Activated CD4-positive, alpha-beta T cell treated with anti-CD3 and anti-CD28 coated beads, Interleukin-2, amount 10 ng/mL, durations not matched to agents 24 days and 14 days (primary cell): ENCODE measurements around the gene PER2. TPM values are rescaled to one million over a fixed set of nuclear protein-coding genes. Genes with fewer than 3 reads are reported as not detected.

Experiments
- DNase-seq: peaks from one replicate; pipeline ENCODE4 v3.0.0; 2022
- H3K27ac Mint-ChIP-seq: one replicate; pipeline ENCODE4 v1.8.0; 2022; ENCODE audit warnings: mild to moderate bottlenecking, mixed read lengths
- H3K27me3 Mint-ChIP-seq: one replicate; pipeline ENCODE4 v1.8.0; 2022; ENCODE audit warnings: mixed read lengths
- H3K36me3 Mint-ChIP-seq: one replicate; pipeline ENCODE4 v1.8.0; 2022; ENCODE audit warnings: low read depth, mild to moderate bottlenecking, mixed read lengths
- H3K4me1 Mint-ChIP-seq: one replicate; pipeline ENCODE4 v1.8.0; 2021; ENCODE audit warnings: mixed read lengths
- H3K4me3 Mint-ChIP-seq: one replicate; pipeline ENCODE4 v1.8.0; 2022; ENCODE audit warnings: mild to moderate bottlenecking, moderate library complexity, mixed read lengths
- H3K9me3 Mint-ChIP-seq: one replicate; pipeline ENCODE4 v1.8.0; 2021; ENCODE audit warnings: mixed read lengths
- intact Hi-C: fragments of 100-400 bp; cut with micrococcal nuclease; formaldehyde crosslinking; loops from one replicate; pipeline ENCODE4 v1.15.1; 2023
- total RNA-seq: library from RNA; stranded (reverse); gene quantifications from 2 replicates; pipeline ENCODE4 v1.2.3, GENCODE V29; 2022

The PER2 gene
- total RNA-seq, 1 donor from 2014 or later = 18.3 TPM

DNA sequence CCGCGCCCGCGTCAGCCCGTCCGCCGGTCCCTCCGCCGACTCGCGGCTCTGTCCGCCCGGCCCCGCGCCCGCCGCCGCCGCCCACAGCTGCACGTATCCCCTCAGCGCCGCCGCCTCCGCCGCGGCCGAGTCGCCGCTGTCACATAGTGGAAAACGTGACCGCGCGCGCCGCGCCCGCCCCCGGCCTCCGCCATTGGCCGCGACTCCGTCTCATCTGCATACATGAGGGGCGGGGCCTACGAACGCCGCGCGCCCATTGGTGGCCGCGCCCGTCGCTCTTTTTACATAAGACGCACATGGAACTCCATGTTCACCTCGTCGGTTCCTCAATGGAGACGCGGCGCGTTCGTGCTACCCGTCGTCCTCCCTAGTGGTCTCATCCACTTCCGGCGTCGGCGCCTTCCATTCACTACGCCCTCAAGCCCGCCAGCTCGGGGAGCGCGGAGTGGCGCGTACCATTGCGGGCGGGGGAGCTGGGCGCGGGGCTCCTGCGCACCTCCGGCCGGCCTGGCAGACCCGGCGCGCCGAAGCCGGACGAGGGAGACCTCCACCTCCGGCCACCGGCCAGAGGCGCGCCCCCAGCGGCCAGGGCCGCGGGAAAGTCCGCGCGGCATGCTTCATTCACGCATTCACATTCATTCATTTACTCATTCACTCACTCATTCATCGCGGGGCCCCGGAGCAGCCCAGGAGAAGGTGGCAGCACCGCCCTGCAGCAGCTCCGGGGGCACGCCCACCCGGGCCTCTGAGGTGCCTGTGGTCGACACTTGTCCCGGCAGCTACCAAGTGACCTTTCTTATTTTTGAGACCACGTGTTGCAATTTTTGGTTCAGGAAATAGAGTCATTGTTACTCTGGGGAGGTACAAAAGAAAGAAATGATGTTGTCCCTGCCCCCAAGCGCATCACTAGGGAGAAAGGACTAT lies 502 bp upstream of the PER2 start:
- peak overlapping the region; percentile 93 for H3K4me3 Mint-ChIP-seq
- no peaks in the 10 kb centered on the region for H3K27me3 Mint-ChIP-seq
- peak; percentile 99 for DNase-seq
- peak overlapping the region; percentile 99 for H3K27ac Mint-ChIP-seq
- no peaks in the 10 kb centered on the region for H3K9me3 Mint-ChIP-seq
- H3K4me1 Mint-ChIP-seq = peaks cover 25% of the 10 kb centered on the region
- intact Hi-C loops = loop anchor here (1.0 to 5.0 kb wide), 5 partner anchors 31 to 587 kb away; partner anchors contain the start of genes ASB1, ILKAP and TRAF3IP1
- peaks cover 4% of the 10 kb centered on the region for H3K36me3 Mint-ChIP-seq

DNA sequence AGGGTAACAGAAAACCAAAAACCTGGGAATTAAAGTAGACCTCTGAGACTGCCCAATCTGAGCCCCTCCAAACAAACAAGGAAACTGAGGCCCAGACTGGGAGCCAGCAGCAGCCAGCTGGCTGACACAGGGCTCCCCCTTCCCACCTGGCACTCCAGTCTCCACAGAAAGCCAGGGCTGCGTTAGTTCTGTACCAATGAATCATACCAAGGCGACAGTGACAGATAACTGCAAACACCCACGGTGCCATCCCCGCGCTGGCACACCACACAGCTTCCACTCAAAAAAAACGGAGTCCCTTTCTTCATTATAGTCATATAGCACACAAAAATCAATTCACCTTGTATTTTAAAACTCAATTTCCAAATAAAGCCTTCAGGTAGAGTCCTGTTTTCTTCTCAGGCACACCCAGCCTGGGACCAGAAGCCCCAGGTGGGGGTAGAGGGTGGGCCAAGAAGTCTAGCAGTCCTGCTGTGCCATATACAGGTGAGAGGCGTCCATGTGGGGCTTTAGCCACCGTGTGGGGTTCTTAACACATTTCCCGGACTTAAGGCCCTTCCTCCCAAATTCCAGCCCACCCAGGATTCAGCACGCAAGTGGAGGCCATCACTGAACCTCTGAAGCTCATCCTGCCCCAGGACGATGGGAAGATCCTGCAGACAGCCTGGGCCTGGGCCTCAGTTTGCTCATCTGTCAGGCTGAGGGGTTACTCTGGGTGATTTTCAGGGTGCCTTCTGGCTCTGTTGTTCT lies 1.2 kb downstream of the PER2 start:
- H3K4me3 Mint-ChIP-seq = peak overlapping the region; percentile 85
- H3K36me3 Mint-ChIP-seq = peaks cover 4% of the 10 kb centered on the region
- intact Hi-C loops = loop anchor here (5.0 kb wide), 1 partner anchor 585 kb away; no protein-coding TSS in a partner anchor
- H3K9me3 Mint-ChIP-seq = no peaks in the 10 kb centered on the region
- H3K4me1 Mint-ChIP-seq = peaks cover 25% of the 10 kb centered on the region
- H3K27me3 Mint-ChIP-seq = no peaks in the 10 kb centered on the region
- no peak for DNase-seq
- peak overlapping the region; percentile 84 for H3K27ac Mint-ChIP-seq

DNA sequence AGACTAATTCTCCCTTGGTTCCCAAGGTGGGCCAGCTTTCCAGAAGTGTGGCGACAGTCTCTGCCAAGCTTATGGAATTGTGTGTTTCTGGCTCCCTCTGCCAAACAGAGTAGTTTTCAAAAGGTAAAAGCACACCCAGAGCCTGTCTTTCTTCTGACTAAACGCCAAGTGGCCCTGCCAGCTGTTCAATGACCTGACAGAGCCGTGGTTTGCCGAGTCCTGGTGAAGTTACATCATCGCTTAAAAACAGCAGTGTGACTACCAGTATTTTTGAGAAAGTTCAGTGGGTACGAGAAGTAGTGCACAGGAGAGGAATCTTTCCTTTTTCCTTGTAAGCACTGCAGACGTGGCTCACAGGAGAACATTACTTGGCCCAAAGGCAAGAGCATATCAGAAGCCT lies 1.9 kb downstream of the PER2 start:
- H3K36me3 Mint-ChIP-seq = peaks cover 4% of the 10 kb centered on the region
- H3K27me3 Mint-ChIP-seq = no peaks in the 10 kb centered on the region
- H3K27ac Mint-ChIP-seq = no peak overlapping the region
- H3K4me3 Mint-ChIP-seq = no peak overlapping the region
- intact Hi-C loops = loop anchor here (5.0 kb wide), 1 partner anchor 584 kb away; no protein-coding TSS in a partner anchor
- H3K9me3 Mint-ChIP-seq = no peaks in the 10 kb centered on the region
- H3K4me1 Mint-ChIP-seq = peaks cover 25% of the 10 kb centered on the region
- DNase-seq = no peak

DNA sequence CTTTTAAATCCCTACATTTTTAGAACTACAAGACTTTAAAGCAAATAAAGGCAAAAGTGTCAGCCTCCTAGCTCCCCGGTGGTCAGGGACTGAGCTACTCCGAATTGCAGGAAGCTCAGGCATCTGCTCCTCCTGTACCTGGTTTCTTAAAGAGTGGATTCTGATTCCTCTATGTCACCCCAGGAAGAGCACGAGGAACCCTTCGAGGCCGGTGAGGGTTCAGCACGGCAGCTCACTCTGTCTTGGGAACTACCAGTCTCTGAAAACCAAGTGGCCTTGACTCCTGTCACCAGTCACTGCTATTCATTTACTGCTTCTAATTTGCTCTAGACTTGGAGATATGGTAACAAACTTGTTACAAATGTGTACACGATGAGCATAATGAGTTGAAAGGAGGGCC lies 2.3 kb downstream of the PER2 start:
- H3K4me1 Mint-ChIP-seq = peaks cover 25% of the 10 kb centered on the region
- intact Hi-C loops = loop anchor here (5.0 kb wide), 1 partner anchor 584 kb away; no protein-coding TSS in a partner anchor
- DNase-seq = no peak
- no peaks in the 10 kb centered on the region for H3K27me3 Mint-ChIP-seq
- no peaks in the 10 kb centered on the region for H3K9me3 Mint-ChIP-seq
- no peak overlapping the region for H3K4me3 Mint-ChIP-seq
- H3K36me3 Mint-ChIP-seq = peaks cover 4% of the 10 kb centered on the region
- no peak overlapping the region for H3K27ac Mint-ChIP-seq

DNA sequence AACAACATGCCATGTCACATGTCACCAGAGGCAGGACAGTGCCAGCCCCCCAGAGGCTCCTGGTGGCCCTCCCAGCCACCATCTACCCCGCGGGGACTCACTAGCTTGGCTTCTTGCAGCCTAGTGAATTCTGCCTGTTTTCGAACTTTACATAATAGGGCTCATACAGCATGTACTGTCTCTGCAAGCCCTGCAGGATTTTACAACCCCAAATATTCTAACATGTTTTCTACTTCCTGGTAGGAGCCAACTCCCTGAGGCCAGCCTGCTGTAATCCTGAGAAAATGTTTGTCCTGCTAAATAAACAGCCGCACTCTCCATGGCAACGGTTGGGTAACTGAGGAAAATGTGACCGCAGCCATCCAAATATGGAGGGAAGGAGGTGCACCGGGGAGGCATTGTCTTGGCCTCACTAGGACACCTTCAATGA lies 2.7 kb downstream of the PER2 start:
- Mint-ChIP-seq H3K36me3 (peaks cover 4% of the 10 kb centered on the region), H3K27me3 (no peaks in the 10 kb centered on the region), H3K9me3 (no peaks in the 10 kb centered on the region), H3K4me1 (peaks cover 25% of the 10 kb centered on the region), H3K4me3 (no peak overlapping the region), H3K27ac (no peak overlapping the region)
- no peak for DNase-seq
- intact Hi-C loops = loop anchor here (5.0 kb wide), 1 partner anchor 583 kb away; no protein-coding TSS in a partner anchor

DNA sequence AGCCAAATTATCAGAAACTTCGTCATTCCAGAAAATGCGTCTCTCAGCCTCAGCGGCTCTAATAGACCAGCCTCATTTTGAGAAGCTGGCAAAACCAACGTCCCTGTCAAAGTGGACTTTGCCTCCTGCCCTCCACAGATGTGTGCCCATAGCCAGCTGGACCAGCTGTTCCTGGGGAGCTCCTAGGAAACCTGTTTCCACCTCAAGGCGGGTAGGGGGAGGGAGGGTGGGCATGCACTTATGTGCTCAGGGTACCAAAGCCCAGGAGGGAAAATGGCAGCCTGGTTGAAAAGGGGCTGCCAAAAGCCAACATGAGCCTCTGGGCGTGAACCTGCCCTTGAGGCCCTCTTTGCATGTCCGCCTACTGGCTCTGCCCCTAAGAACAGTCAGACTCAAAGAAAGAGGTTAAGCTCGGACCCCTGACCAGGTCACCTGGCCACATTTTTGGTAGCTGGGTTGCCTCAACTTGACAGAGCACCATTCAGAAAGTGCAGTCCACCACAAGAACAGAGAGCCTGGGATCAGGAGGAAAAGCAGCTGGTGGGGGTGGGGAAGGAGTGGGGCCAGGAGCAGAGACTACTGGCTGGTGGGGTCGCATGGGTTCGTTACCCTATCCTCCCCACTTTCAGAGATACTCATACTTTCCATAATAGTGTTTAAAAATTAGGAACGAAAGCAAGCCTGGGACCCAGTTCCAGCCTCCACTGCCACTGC lies 3.5 kb downstream of the PER2 start:
- Mint-ChIP-seq H3K36me3 (peaks cover 4% of the 10 kb centered on the region), H3K4me1 (peaks cover 24% of the 10 kb centered on the region), H3K27ac (no peak overlapping the region), H3K9me3 (no peaks in the 10 kb centered on the region), H3K4me3 (no peak overlapping the region), H3K27me3 (no peaks in the 10 kb centered on the region)
- DNase-seq = no peak
- intact Hi-C loops = loop anchor here (5.0 kb wide), 1 partner anchor 583 kb away; no protein-coding TSS in a partner anchor

DNA sequence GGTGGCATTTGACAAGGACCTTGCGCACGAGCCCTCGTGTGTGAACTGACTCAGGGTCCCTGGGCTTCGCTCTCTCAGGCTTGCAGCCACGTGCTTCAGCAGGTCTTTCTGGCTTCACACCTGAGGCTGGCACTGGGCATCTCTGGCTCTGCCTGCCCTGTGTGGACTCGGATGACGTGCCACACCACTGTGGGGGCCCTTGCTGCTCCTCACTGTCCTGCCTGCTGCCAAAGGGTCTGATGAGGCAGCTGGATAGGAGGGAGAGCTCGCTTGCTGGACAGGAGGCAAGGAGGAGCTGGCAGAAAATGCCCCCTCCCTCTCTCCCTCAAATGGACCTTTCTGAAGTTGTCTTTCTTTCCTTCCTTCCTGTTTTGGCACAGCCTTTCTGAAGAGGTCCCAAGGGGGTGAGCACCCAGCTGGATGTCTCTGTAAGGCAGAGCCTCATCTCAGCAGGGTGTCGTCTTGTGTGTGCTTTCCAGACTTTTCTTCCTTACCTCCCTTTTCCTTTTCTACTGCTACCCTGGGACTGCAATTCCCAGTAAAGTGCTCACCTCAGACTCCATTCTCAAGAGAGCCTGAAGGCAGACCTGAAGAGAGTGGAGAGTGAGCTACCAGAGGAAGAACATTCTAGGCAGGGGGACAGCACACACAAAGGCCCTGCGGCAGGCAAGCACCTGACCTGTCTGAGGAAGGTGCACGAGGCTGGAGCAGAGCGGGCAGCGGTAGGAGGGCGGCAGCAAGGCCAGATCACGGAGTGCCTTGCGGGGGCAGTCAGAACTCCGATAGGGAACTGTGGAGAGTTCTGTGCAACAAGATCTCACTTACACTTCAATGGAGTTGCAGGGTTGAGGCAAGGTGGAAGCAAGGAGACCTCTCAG lies 5.3 kb downstream of the PER2 start:
- Mint-ChIP-seq H3K36me3 (peaks cover 2% of the 10 kb centered on the region), H3K27me3 (no peaks in the 10 kb centered on the region), H3K27ac (no peak overlapping the region), H3K4me3 (no peak overlapping the region), H3K4me1 (peaks cover 15% of the 10 kb centered on the region), H3K9me3 (no peaks in the 10 kb centered on the region)
- intact Hi-C loops = no loop called here
- DNase-seq = no peak

DNA sequence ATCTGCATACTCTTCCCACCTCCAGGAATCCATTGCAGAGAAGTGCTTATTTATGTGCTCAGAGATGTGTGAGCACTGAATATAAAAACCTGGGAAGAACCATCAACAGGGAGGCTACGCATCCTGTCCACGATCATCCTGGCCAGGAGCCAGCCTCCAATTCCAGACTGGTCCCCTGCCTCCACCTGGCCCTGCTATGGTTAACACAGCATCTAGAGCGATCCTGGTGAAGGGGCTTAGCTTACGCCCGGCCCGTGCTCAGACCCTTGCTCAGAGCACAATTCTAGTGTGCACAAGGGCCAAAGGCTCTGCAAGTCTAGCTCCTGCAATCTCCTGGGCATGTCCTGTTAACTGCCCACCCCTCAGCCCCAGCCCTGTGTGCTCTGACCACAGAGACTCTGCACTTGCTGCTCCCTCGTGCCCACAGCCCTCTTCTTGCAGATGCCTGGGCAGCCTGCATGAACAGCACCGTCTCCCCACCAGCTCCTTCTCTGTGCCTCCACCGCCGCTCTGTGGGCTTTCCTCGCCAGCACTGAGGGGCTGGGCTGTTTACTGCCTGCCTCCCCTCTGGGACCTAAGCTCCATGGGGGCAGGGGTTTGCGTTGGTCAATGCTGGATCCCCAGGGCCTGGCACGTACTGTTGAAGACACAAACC lies 6.5 kb downstream of the PER2 start:
- no peaks in the 10 kb centered on the region for H3K9me3 Mint-ChIP-seq
- no peaks in the 10 kb centered on the region for H3K27me3 Mint-ChIP-seq
- DNase-seq = no peak
- H3K36me3 Mint-ChIP-seq = peaks cover 5% of the 10 kb centered on the region
- peaks cover 7% of the 10 kb centered on the region for H3K4me1 Mint-ChIP-seq
- no peak overlapping the region for H3K4me3 Mint-ChIP-seq
- intact Hi-C loops = no loop called here
- no peak overlapping the region for H3K27ac Mint-ChIP-seq

DNA sequence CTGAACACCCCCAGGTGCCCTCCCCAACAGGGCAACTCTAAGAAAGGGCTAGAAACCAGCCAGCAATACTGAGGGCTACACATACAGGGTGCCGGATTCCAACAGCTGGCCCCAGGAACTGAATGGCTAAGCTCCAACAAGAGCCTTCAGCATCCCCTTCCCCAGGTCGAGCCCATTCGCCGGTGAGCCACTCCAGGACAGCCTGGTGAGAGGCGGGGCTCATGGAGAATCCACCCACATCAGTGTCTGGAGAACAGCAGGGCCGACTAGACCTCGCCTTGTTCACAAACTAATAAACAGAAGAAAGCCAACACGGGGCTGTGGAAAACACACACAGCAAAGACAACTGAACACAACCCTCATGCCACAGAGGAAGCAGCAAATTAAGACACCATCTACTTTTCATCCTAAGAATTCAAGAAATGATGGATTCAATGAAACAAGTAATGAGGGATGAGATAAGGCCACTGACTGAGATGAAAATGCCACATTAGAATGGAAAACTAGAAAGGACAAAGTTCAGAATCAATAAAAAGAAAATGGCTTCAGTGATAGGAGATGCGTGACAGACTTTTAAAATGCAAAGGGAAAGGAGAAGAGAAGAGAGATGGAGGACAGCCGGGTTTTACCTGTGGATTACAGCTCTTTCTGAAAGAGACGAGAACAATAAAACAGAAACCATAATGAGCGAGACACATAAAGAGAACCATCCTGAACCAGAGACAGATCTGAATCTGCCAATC lies 8.2 kb downstream of the PER2 start:
- intact Hi-C loops = no loop called here
- Mint-ChIP-seq H3K27ac (no peak overlapping the region), H3K9me3 (no peaks in the 10 kb centered on the region), H3K4me1 (peaks cover 3% of the 10 kb centered on the region), H3K27me3 (no peaks in the 10 kb centered on the region), H3K4me3 (no peak overlapping the region), H3K36me3 (peaks cover 10% of the 10 kb centered on the region)
- DNase-seq = no peak

DNA sequence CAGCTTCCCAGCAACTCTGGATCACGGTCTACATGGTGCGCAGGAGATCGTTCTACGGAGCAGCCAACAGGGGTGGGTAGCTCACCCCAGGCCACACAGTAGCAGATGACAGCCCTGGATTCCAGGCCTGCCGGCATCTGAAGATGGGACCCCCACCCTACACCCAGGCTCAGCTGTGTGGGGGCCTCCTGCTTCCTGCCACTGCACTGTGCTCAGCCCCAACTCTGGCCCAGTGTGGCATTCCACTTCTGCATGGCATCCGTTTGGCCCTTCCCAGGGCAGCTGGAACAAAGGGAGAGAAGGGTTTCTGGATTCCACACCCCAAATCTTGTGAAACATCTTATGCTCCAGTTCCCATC lies 9.1 kb downstream of the PER2 start:
- intact Hi-C loops = no loop called here
- Mint-ChIP-seq H3K4me1 (peaks cover 3% of the 10 kb centered on the region), H3K36me3 (peaks cover 10% of the 10 kb centered on the region), H3K27me3 (no peaks in the 10 kb centered on the region), H3K4me3 (no peak overlapping the region), H3K27ac (no peak overlapping the region), H3K9me3 (no peaks in the 10 kb centered on the region)
- DNase-seq = no peak

DNA sequence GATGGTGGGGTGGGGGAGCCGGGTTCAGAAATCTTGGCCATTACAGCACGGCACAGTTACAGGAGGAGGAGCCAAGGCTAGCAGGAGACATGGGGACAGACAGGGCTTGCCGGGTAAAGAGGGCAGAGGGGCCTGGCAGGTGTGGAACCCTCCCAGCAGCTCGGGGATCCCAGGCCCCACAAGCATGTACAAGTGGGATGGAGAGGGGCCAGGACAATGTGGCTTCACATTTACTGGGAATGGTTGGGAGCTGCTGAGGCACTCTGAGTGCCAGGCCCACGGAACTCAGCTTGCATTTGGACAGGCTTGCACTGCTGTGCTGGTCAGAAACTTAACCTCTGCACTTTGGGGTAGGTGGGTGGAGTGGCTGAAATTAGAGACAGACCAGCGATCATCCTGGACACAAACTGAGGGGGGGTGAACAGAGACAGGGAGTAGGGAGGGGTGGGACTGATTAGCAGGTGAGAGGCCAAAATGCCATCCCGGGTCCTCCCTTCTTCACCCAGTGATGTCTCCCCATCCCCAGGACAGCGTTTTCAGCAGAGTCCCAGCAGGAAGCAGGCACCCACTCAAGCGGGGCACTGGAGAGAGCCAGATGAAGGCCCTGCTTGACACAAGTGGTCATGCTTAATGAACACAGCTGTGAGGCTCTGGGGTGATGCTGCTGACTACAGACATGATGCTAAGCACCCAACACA lies 9.6 kb downstream of the PER2 start:
- Mint-ChIP-seq H3K36me3 (peaks cover 10% of the 10 kb centered on the region), H3K4me3 (no peak overlapping the region), H3K27me3 (no peaks in the 10 kb centered on the region), H3K27ac (no peak overlapping the region), H3K4me1 (peaks cover 3% of the 10 kb centered on the region), H3K9me3 (no peaks in the 10 kb centered on the region)
- intact Hi-C loops = no loop called here
- no peak for DNase-seq
